Tibial nerve (tissue), 4 donors: ENCODE data around the gene ADAT3. TPM values are rescaled to one million over a fixed set of nuclear protein-coding genes. Genes with fewer than 3 reads are reported as not detected.

Experiments
- DNase-seq, 2 donors: peaks; one replicate each; pipeline ENCODE4 v3.0.0-alpha.2; 2019; ENCODE audit warnings: low spot score in 2 of 2
- H3K27ac ChIP-seq, 4 donors: fragments of 200-600 bp; sonication (generic) in 3 of 4; one replicate each; pipeline ENCODE4 v1.5.1; 2017 to 2019; ENCODE audit warnings: mild to moderate bottlenecking in 1 of 4
- H3K27me3 ChIP-seq, 2 donors: fragments of 200-600 bp; sonication (generic) in 1 of 2; one replicate each; pipeline versions ENCODE4 v1.5.1 to v1.6.0; 2017 to 2019
- H3K36me3 ChIP-seq, 3 donors: fragments of 200-600 bp; sonication (generic); one replicate each; pipeline ENCODE4 v1.5.1; 2018 to 2019
- H3K4me1 ChIP-seq, 4 donors: fragments of 200-600 bp; sonication (generic) in 3 of 4; one replicate each; pipeline ENCODE4 v1.5.1; 2017 to 2019
- H3K4me3 ChIP-seq, 4 donors: fragments of 200-600 bp; sonication (generic) in 3 of 4; one replicate each; pipeline ENCODE4 v1.5.1; 2017 to 2019; ENCODE audit warnings: mild to moderate bottlenecking in 1 of 4, moderate library complexity in 1 of 4
- H3K9me3 ChIP-seq, 4 donors: fragments of 200-600 bp; sonication (generic) in 3 of 4; one replicate each; pipeline ENCODE4 v1.5.1; 2017 to 2019
- CTCF ChIP-seq, 5 experiments: fragments of 200-600 bp in 3 of 5; fragments of 450-650 bp in 2 of 5; sonication (generic) in 3 of 5; IDR thresholded peaks; one replicate each; pipeline ENCODE4 v1.5.1; 2016 to 2019; ENCODE audit warnings: antibody characterized with exemption in 5 of 5, mild to moderate bottlenecking in 3 of 5, moderate library complexity in 2 of 5
- EP300 ChIP-seq, 2 donors: sonication (generic); formaldehyde crosslinking; IDR thresholded peaks; one replicate each; pipeline ENCODE4 v1.6.1; 2017; ENCODE audit warnings: antibody characterized with exemption in 2 of 2, mild to moderate bottlenecking in 1 of 2
- POLR2A ChIP-seq, 2 donors: fragments of 450-650 bp; IDR thresholded peaks; one replicate each; pipeline ENCODE4 v1.6.1; 2017; ENCODE audit warnings: antibody characterized with exemption in 2 of 2, mild to moderate bottlenecking in 2 of 2, moderate library complexity in 2 of 2
- WGBS, 2 donors: methylation state at CpG; one replicate each; pipeline ENCODE4 v1.1.5; 2018; 5-methylcytosine and 5-hydroxymethylcytosine counted together
- total RNA-seq, 4 donors: library from RNA; depleted of rRNA; stranded (reverse); fragments of >200 nt; gene quantifications; one replicate each; pipeline ENCODE4 v1.1.0, GENCODE V29; 2016

ADAT3 gene
- total RNA-seq, 4 donors from 2014 or later, result 2.4 to 8.7 (median 4.8) TPM

DNA sequence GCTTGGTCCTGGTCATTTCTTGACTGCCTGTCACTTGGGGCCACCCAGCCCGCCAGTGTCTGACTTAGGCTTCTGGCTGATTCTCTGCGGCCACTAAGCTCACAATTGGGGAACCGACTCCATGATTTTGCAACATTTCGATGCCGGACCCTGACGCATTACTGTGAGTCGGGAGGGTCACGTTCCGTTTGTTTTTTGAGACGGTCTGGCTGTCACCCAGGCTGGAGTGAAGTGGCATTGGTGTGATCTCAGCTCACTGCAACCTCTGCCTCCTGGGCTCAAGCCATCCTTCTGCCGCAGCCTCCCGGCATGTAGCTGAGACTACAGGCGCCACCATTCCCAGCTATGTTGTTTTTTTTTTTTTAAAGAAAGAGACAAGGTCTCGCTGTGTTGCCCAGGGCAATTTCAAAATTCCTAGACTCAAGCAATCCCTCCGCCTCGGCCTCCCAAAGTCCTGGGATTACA is 3.2 kb upstream of the ADAT3 start:
- H3K9me3 ChIP-seq, result no peaks in the 10 kb centered on the region
- peak overlapping the region in 3 of 4 donors; percentile 59 to 74 (median 66) for H3K27ac ChIP-seq
- peak; percentile 38 to 46 for DNase-seq
- no peak overlapping the region for H3K4me3 ChIP-seq
- no peaks in the 10 kb centered on the region for H3K36me3 ChIP-seq
- H3K4me1 ChIP-seq, result peaks cover 0 to 38% (median 14%) of the 10 kb centered on the region in 4 donors
- no peaks in the 10 kb centered on the region for H3K27me3 ChIP-seq
- 71 to 87% methylated on average over 16 of the region's 16 CpGs for WGBS, 2 donors
- TF ChIP-seq POLR2A (IDR thresholded peaks at IDR 0.05) (no peak), EP300 (IDR thresholded peaks at IDR 0.05) (peak in 1 of 2 donors; percentile 33), CTCF (IDR thresholded peaks at IDR 0.05) (no peak)

DNA sequence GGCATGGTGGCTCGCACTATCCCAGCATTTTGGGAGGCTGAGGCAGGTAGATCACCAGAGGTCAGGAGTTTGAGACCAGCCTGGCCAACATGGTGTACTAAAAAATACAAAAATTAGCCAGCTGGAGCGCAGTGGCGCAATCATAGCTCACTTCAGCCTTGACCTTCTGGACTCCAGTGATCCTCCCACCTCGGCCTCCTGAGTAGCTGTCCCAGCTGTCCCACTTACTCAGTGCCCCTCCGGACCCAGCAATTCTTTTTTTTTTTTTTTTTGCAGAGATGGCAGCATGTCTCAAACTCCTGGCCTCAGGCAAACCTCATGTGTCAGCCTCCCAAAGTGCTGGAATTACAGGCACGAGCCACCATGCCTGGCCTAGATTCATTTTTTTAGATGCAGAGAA is 2.3 kb upstream of the ADAT3 start:
- H3K4me1 ChIP-seq, result peaks cover 0 to 38% (median 18%) of the 10 kb centered on the region in 4 donors
- no peaks in the 10 kb centered on the region for H3K36me3 ChIP-seq
- H3K4me3 ChIP-seq, result no peak overlapping the region
- no peak for TF ChIP-seq POLR2A (IDR thresholded peaks at IDR 0.05)
- no peak for TF ChIP-seq CTCF (IDR thresholded peaks at IDR 0.05)
- no peak for TF ChIP-seq EP300 (IDR thresholded peaks at IDR 0.05)
- peak overlapping the region in 2 of 4 donors; percentile 54 to 60 for H3K27ac ChIP-seq
- no peaks in the 10 kb centered on the region for H3K27me3 ChIP-seq
- H3K9me3 ChIP-seq, result no peaks in the 10 kb centered on the region
- WGBS, 2 donors, result 68 to 69% methylated on average over 6 of the region's 6 CpGs
- DNase-seq, result no peak

- no peak for DNase-seq
- Histone ChIP-seq H3K9me3 (no peaks in the 10 kb centered on the region), H3K4me3 (peak overlapping the region in 1 of 4 donors; percentile 69), H3K27me3 (no peaks in the 10 kb centered on the region), H3K4me1 (peaks cover 0 to 50% (median 27%) of the 10 kb centered on the region in 4 donors), H3K27ac (peak overlapping the region in 3 of 4 donors; percentile 65 to 94 (median 92)), H3K36me3 (no peaks in the 10 kb centered on the region)
- no peak for TF ChIP-seq EP300 (IDR thresholded peaks at IDR 0.05)
- TF ChIP-seq POLR2A (IDR thresholded peaks at IDR 0.05), result no peak
- no peak for TF ChIP-seq CTCF (IDR thresholded peaks at IDR 0.05)
- WGBS, 2 donors, result 50% methylated on average over 8 of the region's 8 CpGs
These were observed 414 bp upstream of the ADAT3 start for GRCh38 chr19:1904860-1905109.

GRCh38 chr19:1905863-1906375 is 720 bp downstream of the ADAT3 start:
- no peak for TF ChIP-seq EP300 (IDR thresholded peaks at IDR 0.05)
- no peak for TF ChIP-seq POLR2A (IDR thresholded peaks at IDR 0.05)
- no peak for TF ChIP-seq CTCF (IDR thresholded peaks at IDR 0.05)
- H3K36me3 ChIP-seq, result no peaks in the 10 kb centered on the region
- H3K4me3 ChIP-seq, result peak overlapping the region; percentile 56 to 77 (median 68)
- 79 to 82% methylated on average over 15 of the region's 15 CpGs for WGBS, 2 donors
- H3K27ac ChIP-seq, result peak overlapping the region; percentile 81 to 94 (median 88)
- H3K4me1 ChIP-seq, result peaks cover 0 to 60% (median 28%) of the 10 kb centered on the region in 4 donors
- no peaks in the 10 kb centered on the region for H3K27me3 ChIP-seq
- DNase-seq, result no peak
- no peaks in the 10 kb centered on the region for H3K9me3 ChIP-seq

DNA sequence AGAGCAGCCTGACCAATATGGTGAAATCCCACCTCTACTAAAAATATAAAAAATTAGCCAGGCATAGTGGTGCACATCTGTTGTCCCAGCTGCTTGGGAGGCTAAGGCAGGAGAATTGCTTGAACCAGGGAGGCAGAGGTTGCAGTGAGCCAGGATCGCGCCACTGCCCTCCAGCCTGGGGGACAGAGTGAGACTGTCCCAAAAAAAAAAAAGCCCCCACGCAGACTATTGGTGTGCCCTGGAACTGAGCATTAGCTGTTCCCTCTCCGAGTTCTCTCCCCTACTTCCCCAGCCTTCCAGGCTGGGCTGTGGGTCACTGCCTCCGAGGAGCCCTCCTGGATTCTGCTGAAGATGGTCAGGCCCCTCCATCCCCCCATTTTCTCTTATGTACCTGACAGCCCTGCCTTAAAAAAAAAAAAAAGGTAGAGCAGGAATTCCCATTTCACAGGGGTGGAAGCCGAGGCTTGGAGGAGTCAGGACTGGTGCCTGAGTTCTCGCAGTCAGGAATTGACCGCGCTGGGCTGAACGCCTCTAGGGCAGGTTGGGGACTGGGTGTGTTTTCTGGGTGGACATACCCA is 1.9 kb downstream of the ADAT3 start:
- DNase-seq, result no peak
- Histone ChIP-seq H3K4me3 (no peak overlapping the region), H3K9me3 (no peaks in the 10 kb centered on the region), H3K27me3 (no peaks in the 10 kb centered on the region), H3K36me3 (peaks cover 0 to 5% (median 0%) of the 10 kb centered on the region in 3 donors), H3K4me1 (peaks cover 0 to 60% (median 28%) of the 10 kb centered on the region in 4 donors), H3K27ac (peak overlapping the region in 3 of 4 donors; percentile 74 to 80 (median 77))
- WGBS, 2 donors, result 94% methylated on average over 10 of the region's 10 CpGs
- no peak for TF ChIP-seq CTCF (IDR thresholded peaks at IDR 0.05)
- TF ChIP-seq EP300 (IDR thresholded peaks at IDR 0.05), result no peak
